GM19468 (cell line): ENCODE results near the gene COPS4.
A peak's percentile ranks its signal among the peaks of the same experiment; 100 is the strongest.
"Not testable (repeated sequence)": the region's sequence is repeated elsewhere in the genome, so short reads cannot be mapped to it uniquely, and the experiment has no call there.

Source experiments
- ATAC-seq: cut with Tn5 transposase; IDR thresholded peaks from one replicate; pipeline ENCODE4 v1.9.1; 2021; ENCODE audit warnings: mild to moderate bottlenecking, moderate library complexity, moderate number of reproducible peaks; ENCODE audit not compliant: unreplicated experiment; ENCODE audit errors: extremely low read depth

The COPS4 gene

DNA sequence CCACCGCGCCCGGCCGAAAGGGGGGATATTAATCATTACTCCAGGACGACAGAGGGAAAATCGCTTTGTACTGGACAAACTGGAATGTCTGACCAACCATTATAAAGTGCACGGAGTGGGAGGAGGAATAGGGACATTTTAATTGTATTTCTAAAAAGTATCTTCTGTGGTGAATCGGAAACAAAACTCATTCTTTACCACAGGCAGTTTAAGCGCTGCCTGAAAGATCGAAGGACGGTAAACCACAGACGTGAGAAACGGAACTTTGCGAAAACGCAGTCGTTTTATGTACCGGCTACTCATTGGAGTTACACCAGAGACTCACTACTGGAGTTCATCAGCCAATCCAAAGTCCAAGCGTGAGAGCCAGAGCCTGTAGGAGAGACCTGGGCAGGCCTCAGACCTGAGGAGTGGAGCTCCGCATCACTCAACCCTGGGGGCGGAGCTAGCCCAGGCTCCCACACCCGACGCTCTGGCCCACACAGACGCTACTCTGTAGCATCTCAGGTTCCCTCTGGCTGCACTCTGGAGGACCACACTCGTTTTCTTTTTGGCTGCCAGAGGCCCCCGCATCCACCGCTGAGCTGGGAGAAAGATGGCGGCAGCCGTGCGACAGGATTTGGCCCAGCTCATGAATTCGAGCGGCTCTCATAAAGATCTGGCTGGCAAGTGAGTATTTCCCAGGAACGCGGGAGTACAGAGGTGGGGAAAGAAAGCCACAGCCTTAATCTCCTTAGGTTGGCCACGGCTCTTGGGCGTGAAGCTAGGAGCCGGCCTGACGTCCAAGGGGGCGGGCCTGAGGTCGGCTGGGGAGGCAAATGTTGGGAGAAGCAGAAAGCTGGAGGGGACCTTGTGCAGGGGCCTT is at the start of gene COPS4:
COPS4 (plus strand) TSS at position 554 of the 865 bp plus-strand sequence; CDS start at position 596, 42 bp downstream.
- ATAC-seq, result peak; percentile 98

- ATAC-seq, result not testable (repeated sequence)
Observed at GRCh38 chr4:82987519-82987918, 47.5 kb upstream of the COPS4 start.

DNA sequence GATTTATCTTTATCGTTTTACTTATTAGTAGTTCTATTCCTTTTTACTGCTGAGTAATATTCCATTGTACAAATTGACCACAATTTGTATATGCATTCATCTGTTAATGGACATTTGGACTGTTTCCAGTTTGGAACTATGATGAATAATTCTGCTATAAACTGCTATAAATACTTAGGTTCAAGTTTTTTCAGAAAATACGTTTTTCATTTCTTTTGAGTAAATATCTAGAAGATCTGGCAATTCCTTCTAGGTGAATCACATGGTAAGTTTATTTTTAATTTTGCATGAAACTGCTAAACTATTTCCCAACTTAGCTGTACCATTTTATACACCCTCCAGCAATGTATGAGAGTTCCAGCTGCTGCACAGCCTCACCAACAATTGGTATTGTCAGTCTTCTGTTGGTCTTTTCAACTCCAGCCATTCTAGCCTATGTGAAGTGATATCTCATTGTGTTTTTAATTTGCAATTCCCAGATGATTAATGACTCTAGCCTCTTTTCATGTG is 46.6 kb upstream of the COPS4 start:
- ATAC-seq, result no peak

DNA sequence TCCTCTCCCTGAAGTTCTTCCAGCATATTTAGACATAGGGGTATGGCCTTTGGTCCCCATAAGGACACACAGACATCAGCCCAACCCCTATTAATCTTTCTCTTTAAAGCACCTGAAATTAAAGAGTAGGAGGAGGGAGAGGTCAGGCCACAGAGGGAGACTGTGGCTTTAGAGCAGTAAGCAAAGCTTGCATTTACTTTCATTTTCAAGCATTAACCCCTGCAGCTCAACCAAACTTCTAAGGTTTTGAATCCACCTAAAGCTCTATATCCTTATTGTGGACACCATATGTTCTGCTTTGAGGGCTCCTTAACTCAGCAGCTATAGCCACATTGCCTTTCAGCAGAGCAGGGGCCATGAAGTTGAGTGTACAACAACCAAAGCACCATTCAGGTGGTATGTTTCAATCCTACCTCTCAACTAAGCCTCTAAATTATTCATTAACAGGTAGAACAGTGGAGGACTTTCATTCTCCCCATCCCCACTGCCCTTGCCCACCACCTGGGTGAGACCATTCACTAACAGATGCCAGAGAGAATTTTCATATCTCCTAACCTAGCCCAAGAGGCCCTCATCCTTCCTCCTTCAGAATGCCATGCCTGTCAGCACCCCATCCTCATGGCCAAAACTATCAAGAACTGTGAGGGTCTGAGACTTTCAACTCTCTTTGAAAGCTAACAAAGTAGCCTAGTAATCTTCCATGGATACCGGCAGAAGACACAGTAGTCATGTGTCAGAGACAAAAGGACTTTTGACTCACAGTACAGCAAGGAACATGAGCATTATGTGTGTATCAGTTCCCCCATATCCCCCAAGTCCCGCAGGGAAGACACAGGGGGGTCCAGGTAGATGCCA is 45.2 kb upstream of the COPS4 start:
- peak; percentile 87 for ATAC-seq

DNA sequence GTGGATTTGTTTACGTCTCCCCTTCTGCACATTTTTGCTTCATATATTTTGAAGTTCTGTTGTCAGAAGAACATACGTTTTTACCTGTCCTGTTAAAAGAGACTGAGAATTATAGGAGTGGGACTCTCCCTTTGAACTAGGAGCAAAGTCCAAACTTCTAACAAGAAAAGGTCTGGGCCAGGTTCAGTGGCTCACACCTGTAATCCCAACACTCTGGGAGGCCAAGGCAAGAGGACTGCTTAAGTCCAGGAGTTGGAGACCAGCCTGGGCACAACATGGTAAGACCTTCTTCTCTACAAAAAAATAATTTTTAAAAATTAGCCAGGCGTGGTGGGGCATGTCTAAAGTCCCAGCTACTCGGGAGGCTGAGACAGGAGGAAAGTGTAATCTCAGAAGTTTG is 40.1 kb upstream of the COPS4 start:
- no peak for ATAC-seq

DNA sequence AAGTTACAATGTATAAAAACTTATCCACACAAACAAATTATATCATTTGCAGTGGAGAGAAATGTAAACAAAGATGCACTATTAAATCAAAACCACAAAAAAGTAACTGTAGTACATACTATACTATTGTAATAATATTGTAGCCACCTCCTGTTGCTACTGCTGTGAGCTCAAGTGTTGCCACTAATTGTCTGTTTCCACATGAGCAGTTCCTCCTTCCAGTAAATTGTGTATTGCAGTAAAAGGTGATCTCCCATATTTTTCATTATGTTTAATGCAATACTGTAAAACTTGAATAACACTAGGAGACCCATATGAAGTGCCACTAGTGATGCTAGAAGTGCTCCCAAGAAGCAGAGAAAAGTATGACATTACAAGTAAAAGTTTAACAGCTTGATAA is 36.1 kb upstream of the COPS4 start:
- no peak for ATAC-seq

GRCh38 chr4:83002329-83002728 is 32.7 kb upstream of the COPS4 start:
- ATAC-seq, result no peak

DNA sequence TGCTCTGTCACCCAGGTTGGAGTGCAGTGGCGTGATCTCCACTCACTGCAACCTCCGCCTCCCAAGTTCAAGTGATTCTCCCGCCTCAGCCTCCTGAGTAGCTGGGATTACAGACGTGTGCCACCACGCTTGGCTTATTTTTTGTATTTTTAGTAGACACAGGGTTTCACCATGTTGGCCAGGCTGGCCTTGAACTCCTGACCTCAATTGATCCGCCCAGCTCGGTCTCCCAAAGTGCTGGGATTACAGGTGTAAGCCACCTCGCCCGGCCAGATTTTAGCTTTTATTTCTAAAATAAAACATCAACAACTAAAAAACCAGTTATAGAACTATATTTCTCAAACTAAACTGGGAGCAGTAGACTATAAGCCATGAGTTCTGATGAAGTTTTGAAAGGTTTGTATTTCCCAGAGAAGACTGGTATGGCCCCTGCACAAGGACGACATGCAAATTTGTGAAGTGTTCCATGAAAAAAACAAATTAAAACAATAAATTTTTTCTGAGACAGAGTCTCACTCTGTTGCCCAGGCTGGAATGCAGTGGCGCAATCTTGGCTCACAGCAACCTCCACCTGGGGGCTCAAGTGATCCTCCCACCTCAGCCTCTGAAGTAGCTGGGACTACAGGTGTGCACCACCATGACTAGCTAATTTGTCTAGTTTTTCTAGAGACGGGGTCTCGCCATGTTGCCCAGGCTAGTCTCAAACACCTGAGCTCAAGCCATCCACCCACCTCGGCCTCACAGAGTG is 31.8 kb upstream of the COPS4 start:
- not testable (repeated sequence) for ATAC-seq

DNA sequence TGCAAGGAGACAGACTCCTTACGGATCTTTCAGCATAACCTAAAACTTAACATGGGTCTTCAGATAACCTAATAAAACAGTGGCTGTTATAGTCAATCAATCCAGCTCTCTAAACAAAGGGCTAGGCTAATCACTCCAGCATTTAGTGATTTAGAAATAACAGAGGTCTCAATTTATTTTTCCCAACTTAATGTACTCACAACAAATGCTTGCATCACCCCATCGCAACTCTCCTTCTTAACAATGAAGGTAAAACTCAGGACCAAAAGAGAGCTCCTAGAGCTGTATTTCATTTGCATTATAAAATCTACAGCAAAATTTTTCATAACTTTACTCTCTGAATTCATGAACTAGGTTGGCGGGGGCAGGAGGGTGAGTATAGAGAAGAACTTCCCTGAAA is 25.5 kb upstream of the COPS4 start:
- ATAC-seq, result no peak

DNA sequence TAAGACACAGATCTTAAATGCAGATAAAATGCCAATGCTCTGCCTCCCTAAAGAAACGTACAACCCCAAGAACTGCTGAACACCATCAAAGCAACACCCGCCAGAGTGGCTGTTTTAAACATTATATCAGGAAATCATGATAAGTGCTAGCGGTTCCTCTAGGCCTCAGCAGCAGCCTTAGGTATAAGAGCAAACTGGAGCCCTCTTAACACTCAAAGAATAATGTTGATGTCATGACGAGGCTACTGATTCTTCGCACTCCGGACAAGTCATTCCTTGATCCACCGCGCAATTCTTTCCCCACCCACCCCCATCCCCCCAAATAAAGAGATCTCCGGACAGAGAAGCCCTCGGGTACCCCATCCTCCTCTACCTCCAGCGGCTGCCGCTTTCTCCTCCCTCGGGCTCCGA is 24.9 kb upstream of the COPS4 start:
- ATAC-seq, result no peak

- ATAC-seq, result no peak
Observed at GRCh38 chr4:83010522-83011318, 24.3 kb upstream of the COPS4 start, which contains the start of gene LIN54. Gene LIN54, minus strand, starts transcription at chr4:83010823. Its CDS starts 25,979 bp downstream, at chr4:82984844.

DNA sequence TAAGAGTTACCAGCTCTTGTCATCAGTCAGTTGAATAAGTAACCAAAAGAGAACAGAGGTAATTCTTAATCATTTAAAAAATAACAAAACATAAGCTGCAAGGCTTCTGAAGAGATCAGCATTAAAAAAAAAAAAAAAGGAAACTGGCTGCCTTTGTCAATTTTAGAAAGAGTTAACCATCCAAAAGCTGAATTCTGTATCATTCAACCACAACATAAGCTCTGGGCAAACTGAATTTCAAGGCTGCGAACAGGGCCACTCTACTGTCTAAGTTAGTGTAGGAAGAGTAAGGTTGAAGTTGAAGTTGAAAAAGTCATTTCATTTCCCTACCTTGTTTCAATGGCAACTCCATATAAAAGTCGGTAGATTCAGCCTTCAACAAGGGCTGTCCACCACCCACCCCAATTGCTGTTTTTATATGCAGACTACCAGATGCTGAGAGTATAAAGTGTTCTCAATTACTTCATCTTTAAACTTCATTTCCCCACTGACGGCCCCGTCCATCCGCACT is 23.2 kb upstream of the COPS4 start:
- ATAC-seq, result no peak

DNA sequence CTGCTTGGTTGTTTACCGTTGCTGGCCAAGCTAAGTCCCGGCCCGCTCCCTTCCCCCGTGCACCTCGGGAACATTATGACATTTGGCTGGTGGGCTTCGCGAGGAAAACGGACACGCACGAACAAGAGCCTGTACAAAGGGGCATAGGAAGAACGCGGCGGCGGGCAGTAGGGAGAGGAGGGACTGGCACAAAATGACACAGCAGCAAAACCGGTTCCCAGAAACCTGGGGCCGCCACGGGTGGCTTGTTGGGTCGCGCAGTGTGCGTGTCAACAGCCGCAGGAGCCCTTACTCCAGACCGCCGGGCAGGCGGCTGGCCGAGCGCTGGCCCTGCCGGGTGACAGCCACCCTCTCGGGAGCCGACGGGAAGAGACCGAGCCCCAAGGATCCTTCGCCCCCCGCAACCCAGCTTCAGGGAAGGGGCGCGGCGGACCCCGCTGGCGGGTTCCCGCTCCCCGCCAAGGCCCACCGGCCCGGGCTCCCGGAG is 22.7 kb upstream of the COPS4 start:
- peak; percentile 8 for ATAC-seq

- ATAC-seq, result peak; percentile 89
Observed at GRCh38 chr4:83012687-83013419, 22.1 kb upstream of the COPS4 start.

DNA sequence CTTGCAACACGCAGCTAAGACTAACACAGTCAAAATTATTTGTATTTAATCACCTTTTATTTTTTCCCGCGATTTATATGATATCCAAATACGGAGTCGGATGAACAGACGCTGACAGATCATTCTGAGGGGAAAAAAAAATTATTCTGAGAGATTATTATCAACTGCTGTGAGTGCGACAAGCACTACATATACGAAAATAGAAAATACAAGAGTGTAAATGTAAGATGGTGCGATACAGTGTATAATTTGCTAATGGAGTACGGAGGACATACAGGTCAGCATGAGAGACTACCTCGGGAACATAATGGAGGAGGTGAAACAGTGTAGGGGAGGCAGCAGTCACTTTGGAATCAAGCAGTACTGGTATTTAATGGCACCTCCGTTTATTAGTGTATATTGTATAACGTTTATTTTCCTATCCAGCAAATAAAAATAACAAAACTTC is 21.5 kb upstream of the COPS4 start:
- ATAC-seq, result no peak

DNA sequence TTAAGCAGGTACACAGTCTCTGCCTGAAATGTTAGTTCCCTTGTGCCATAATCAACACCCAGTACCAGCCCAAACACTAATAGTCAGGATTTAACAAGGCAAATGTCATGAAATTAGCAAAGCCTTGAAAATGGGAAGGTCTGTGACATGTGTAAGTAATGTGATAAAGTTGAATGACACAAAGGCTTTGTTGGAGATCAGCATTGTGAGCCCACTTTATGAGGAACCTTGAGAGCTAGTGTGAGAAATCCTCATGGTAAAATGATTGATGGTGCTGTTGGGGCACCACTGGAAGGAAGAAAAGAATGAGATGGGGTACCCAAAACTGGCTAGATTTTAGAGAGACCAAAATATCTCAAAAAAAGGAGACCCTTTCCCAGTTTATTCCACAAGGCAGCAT is 21.1 kb upstream of the COPS4 start:
- no peak for ATAC-seq

GRCh38 chr4:83019794-83020494 is 15.0 kb upstream of the COPS4 start:
- no peak for ATAC-seq
